Neural progenitor cell (in vitro differentiated cells): Measurements from ENCODE around the gene REPIN1. TPM values are rescaled to one million over a fixed set of nuclear protein-coding genes. Genes with fewer than 3 reads are reported as not detected.

ENCODE experiments used
- DNase-seq: peaks from one replicate; pipeline ENCODE4 v3.0.0-alpha.2; 2016; ENCODE audit warnings: low spot score
- H2AFZ ChIP-seq: fragments of 200-600 bp; sonication (generic); replicated peaks from 2 replicates; pipeline ENCODE4 v1.6.1; 2016; ENCODE audit warnings: antibody characterized with exemption
- H3F3A ChIP-seq: fragments of 200-600 bp; sonication (generic); 2 replicates; pipeline ENCODE4 v1.6.1; 2016; ENCODE audit warnings: antibody characterized with exemption, low read depth
- H3K27ac ChIP-seq: fragments of 200-600 bp; sonication (generic); 2 replicates; pipeline ENCODE4 v1.5.1; 2016; ENCODE audit warnings: mild to moderate bottlenecking
- H3K27me3 ChIP-seq: fragments of 200-600 bp; sonication (generic); 2 replicates; pipeline ENCODE4 v1.6.1; 2016; ENCODE audit warnings: mild to moderate bottlenecking, moderate library complexity
- H3K36me3 ChIP-seq: fragments of 200-600 bp; sonication (generic); 2 replicates; pipeline ENCODE4 v1.5.1; 2016
- H3K4me1 ChIP-seq: fragments of 200-600 bp; sonication (generic); 2 replicates; pipeline ENCODE4 v1.6.1; 2016; ENCODE audit warnings: mixed run types
- H3K4me2 ChIP-seq: fragments of 200-600 bp; sonication (generic); 2 replicates; pipeline ENCODE4 v1.6.1; 2016
- H3K4me3 ChIP-seq: fragments of 200-600 bp; sonication (generic); 2 replicates; pipeline ENCODE4 v1.5.1; 2016
- H3K79me2 ChIP-seq: fragments of 200-600 bp; sonication (generic); 2 replicates; pipeline ENCODE4 v1.6.1; 2016; ENCODE audit warnings: low read depth
- H3K9ac ChIP-seq: fragments of 200-600 bp; sonication (generic); 2 replicates; pipeline ENCODE4 v1.6.1; 2016
- H3K9me3 ChIP-seq: fragments of 200-600 bp; sonication (generic); 2 replicates; pipeline ENCODE4 v1.5.1; 2016; ENCODE audit warnings: low read depth
- H4K20me1 ChIP-seq: fragments of 200-600 bp; sonication (generic); 2 replicates; pipeline ENCODE4 v1.6.1; 2016; ENCODE audit warnings: low read depth
- H3K27ac Mint-ChIP-seq: 3 replicates; pipeline ENCODE4 v1.8.0; 2021; ENCODE audit warnings: mixed read lengths
- H3K27me3 Mint-ChIP-seq: 2 replicates; pipeline ENCODE4 v1.8.0; 2022; ENCODE audit warnings: low read depth, mild to moderate bottlenecking, inconsistent platforms, moderate library complexity, mixed read lengths; ENCODE audit not compliant: insufficient read depth
- H3K36me3 Mint-ChIP-seq: 3 replicates; pipeline ENCODE4 v1.8.0; 2021; ENCODE audit warnings: mixed read lengths
- H3K4me1 Mint-ChIP-seq: 3 replicates; pipeline ENCODE4 v1.8.0; 2021; ENCODE audit warnings: mixed read lengths
- H3K4me3 Mint-ChIP-seq: 3 replicates; pipeline ENCODE4 v1.8.0; 2021; ENCODE audit warnings: mild to moderate bottlenecking, moderate library complexity, mixed read lengths
- H3K9me3 Mint-ChIP-seq: 3 replicates; pipeline ENCODE4 v1.8.0; 2020; ENCODE audit warnings: mixed read lengths
- EZH2 ChIP-seq: fragments of 200-600 bp; sonication (generic); IDR thresholded peaks from 2 replicates; pipeline ENCODE4 v1.6.1; 2017; ENCODE audit warnings: antibody characterized with exemption, mild to moderate bottlenecking, moderate library complexity
- EZH2phosphoT487 ChIP-seq: fragments of 200-600 bp; sonication (generic); IDR thresholded peaks from 2 replicates; pipeline ENCODE4 v1.6.1; 2017; ENCODE audit warnings: antibody characterized with exemption
- total RNA-seq: library from RNA; depleted of rRNA; stranded (reverse); fragments of >200 nt; gene quantifications from 2 replicates; pipeline ENCODE4 v1.2.3, GENCODE V29; 2015; ENCODE audit warnings: low replicate concordance
- TF ChIP-seq, protein P1 (sequence below): fragments of 200-600 bp; sonication (generic); IDR thresholded peaks from 2 replicates; pipeline ENCODE4 v1.5.1; 2017; ENCODE audit warnings: antibody characterized with exemption, mild to moderate bottlenecking

Gene REPIN1
- total RNA-seq, 1 donor from 2014 or later: 18.0 TPM

DNA sequence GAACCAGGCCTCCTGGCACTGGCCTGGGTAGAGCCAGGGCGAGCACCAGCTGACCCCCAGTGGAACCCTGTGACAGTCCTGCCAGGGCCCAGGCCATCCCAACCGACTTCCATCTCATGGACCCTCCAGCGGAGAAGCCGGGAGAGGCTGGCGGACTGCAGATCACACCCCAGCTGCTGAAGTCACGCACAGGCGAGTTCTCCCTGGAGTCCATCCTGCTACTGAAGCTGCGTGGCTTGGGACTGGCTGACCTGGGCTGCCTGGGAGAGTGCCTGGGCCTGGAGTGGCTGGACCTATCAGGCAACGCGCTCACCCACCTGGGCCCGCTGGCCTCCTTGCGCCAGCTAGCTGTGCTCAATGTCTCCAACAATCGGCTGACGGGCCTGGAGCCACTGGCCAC lies 31.9 kb upstream of the REPIN1 start:
- no peak overlapping the region for H3K4me3 ChIP-seq
- Mint-ChIP-seq H3K27ac (no peak overlapping the region), H3K36me3 (no peaks in the 10 kb centered on the region), H3K4me1 (peaks cover 29% of the 10 kb centered on the region), H3K9me3 (no peaks in the 10 kb centered on the region), H3K27me3 (peaks cover 18% of the 10 kb centered on the region), H3K4me3 (no peak overlapping the region)
- H3K9ac ChIP-seq: no peak overlapping the region
- DNase-seq: no peak
- no peak overlapping the region for H2AFZ ChIP-seq
- no peaks in the 10 kb centered on the region for H3K79me2 ChIP-seq
- H3K27ac ChIP-seq: no peak overlapping the region
- peaks cover 10% of the 10 kb centered on the region for H4K20me1 ChIP-seq
- no peaks in the 10 kb centered on the region for H3K36me3 ChIP-seq
- peaks cover 32% of the 10 kb centered on the region for H3K27me3 ChIP-seq
- H3F3A ChIP-seq: no peaks in the 10 kb centered on the region
- H3K9me3 ChIP-seq: no peaks in the 10 kb centered on the region
- TF ChIP-seq, protein P1, sequence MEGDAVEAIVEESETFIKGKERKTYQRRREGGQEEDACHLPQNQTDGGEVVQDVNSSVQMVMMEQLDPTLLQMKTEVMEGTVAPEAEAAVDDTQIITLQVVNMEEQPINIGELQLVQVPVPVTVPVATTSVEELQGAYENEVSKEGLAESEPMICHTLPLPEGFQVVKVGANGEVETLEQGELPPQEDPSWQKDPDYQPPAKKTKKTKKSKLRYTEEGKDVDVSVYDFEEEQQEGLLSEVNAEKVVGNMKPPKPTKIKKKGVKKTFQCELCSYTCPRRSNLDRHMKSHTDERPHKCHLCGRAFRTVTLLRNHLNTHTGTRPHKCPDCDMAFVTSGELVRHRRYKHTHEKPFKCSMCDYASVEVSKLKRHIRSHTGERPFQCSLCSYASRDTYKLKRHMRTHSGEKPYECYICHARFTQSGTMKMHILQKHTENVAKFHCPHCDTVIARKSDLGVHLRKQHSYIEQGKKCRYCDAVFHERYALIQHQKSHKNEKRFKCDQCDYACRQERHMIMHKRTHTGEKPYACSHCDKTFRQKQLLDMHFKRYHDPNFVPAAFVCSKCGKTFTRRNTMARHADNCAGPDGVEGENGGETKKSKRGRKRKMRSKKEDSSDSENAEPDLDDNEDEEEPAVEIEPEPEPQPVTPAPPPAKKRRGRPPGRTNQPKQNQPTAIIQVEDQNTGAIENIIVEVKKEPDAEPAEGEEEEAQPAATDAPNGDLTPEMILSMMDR: no peak
- TF ChIP-seq EZH2 (no peak), EZH2phosphoT487 (no peak)
- H3K4me2 ChIP-seq: no peak overlapping the region
- peaks cover 26% of the 10 kb centered on the region for H3K4me1 ChIP-seq

DNA sequence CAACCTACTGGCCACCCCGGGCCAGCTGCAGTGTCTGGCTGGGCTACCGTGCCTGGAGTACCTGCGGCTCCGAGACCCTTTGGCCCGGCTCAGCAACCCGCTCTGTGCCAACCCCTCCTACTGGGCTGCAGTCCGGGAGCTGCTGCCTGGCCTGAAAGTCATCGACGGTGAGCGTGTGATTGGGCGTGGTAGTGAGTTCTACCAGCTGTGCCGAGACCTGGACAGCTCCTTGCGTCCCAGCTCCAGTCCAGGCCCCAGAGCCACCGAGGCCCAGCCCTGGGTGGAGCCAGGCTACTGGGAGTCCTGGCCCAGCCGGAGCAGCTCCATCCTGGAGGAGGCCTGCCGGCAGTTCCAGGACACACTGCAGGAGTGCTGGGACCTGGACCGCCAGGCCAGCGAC lies 31.4 kb upstream of the REPIN1 start:
- no peak overlapping the region for H3K4me3 ChIP-seq
- Mint-ChIP-seq H3K27me3 (peaks cover 22% of the 10 kb centered on the region), H3K4me3 (no peak overlapping the region), H3K36me3 (no peaks in the 10 kb centered on the region), H3K9me3 (no peaks in the 10 kb centered on the region), H3K4me1 (peaks cover 33% of the 10 kb centered on the region), H3K27ac (no peak overlapping the region)
- DNase-seq: no peak
- no peak overlapping the region for H3K4me2 ChIP-seq
- no peak overlapping the region for H2AFZ ChIP-seq
- H3K27ac ChIP-seq: no peak overlapping the region
- no peaks in the 10 kb centered on the region for H3K9me3 ChIP-seq
- H3K36me3 ChIP-seq: no peaks in the 10 kb centered on the region
- peaks cover 26% of the 10 kb centered on the region for H3K4me1 ChIP-seq
- H3K79me2 ChIP-seq: no peaks in the 10 kb centered on the region
- no peak for TF ChIP-seq EZH2
- H3K9ac ChIP-seq: no peak overlapping the region
- H3F3A ChIP-seq: peaks cover 4% of the 10 kb centered on the region
- peaks cover 10% of the 10 kb centered on the region for H4K20me1 ChIP-seq
- H3K27me3 ChIP-seq: peaks cover 36% of the 10 kb centered on the region

DNA sequence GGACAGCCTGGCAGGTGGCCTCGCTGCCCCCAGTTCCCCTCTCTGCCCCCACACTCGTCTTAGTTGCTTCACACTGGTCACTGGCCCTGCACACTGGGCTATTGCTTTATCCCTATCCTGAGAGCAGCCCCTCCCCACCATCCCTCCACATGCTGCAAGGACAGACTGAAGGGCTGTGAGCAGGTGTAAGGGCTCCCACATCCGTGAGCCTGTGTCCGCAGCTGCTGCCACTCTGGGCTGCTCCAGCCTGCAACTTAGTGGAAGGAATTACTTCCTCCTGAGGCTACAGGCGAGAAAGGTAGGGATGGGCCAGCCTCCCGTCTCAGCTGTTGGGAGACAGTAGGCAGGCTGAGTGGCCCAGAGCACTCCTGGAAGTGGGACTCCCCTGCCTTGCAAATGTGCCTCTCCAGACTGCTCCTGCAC lies 31.0 kb upstream of the REPIN1 start:
- TF ChIP-seq, protein P1: no peak
- TF ChIP-seq EZH2phosphoT487 (no peak), EZH2 (no peak)
- H3K9ac ChIP-seq: no peak overlapping the region
- H3K79me2 ChIP-seq: no peaks in the 10 kb centered on the region
- H3K36me3 ChIP-seq: no peaks in the 10 kb centered on the region
- Mint-ChIP-seq H3K4me3 (no peak overlapping the region), H3K27ac (peak overlapping the region; percentile 82), H3K36me3 (no peaks in the 10 kb centered on the region), H3K9me3 (no peaks in the 10 kb centered on the region), H3K4me1 (peaks cover 34% of the 10 kb centered on the region), H3K27me3 (peaks cover 27% of the 10 kb centered on the region)
- no peak for DNase-seq
- H3K27me3 ChIP-seq: peaks cover 41% of the 10 kb centered on the region
- peaks cover 9% of the 10 kb centered on the region for H3F3A ChIP-seq
- no peaks in the 10 kb centered on the region for H3K9me3 ChIP-seq
- no peak overlapping the region for H2AFZ ChIP-seq
- no peak overlapping the region for H3K27ac ChIP-seq
- peaks cover 26% of the 10 kb centered on the region for H3K4me1 ChIP-seq
- H3K4me2 ChIP-seq: no peak overlapping the region
- H3K4me3 ChIP-seq: no peak overlapping the region
- peaks cover 10% of the 10 kb centered on the region for H4K20me1 ChIP-seq

DNA sequence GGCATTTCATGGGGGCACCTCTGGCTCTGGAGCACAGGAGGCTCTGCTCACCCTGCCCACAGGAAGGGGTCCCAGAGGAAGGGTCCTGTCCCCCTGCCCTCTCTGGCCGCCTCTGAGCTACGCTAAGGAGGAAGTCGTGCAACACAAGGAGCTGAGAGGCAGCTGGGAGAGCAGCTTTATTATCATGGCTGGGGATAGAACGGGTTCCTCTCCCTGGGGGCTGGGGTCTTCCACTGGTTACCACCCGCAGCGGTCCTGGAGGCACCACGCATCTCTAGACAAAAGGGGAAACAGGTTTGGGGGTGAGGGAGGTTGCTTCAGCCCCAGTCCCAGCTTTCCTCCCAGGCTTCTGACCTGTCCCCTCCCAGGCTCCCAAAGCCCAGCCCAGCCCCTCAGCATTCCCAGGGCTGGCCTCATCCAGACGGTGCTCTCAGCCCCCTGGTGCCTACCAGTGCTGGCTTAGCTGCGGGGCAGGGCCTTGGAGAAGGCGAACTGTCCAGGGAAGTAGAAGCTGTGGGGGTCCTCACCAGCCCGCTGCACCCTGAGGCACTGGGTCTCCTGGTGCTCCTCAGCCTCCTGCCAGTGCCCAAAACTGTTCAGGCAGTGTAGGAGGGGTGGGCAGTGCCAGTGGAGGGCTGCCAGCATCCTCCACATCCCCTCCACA lies 30.3 kb upstream of the REPIN1 start:
- Mint-ChIP-seq H3K9me3 (peaks cover under 1% of the 10 kb centered on the region), H3K4me3 (no peak overlapping the region), H3K36me3 (no peaks in the 10 kb centered on the region), H3K27me3 (peaks cover 24% of the 10 kb centered on the region), H3K4me1 (peaks cover 34% of the 10 kb centered on the region), H3K27ac (peak overlapping the region; percentile 82)
- Histone ChIP-seq H3K27me3 (peaks cover 47% of the 10 kb centered on the region), H3F3A (peaks cover 10% of the 10 kb centered on the region), H2AFZ (no peak overlapping the region), H4K20me1 (peaks cover 10% of the 10 kb centered on the region), H3K9ac (no peak overlapping the region), H3K79me2 (no peaks in the 10 kb centered on the region), H3K9me3 (no peaks in the 10 kb centered on the region), H3K27ac (no peak overlapping the region), H3K4me3 (no peak overlapping the region), H3K36me3 (no peaks in the 10 kb centered on the region), H3K4me2 (no peak overlapping the region), H3K4me1 (peaks cover 26% of the 10 kb centered on the region)
- DNase-seq: no peak
- TF ChIP-seq, protein P1: no peak
- TF ChIP-seq EZH2phosphoT487 (no peak), EZH2 (no peak)
